DMS79 (cell line): ENCODE data around the gene DHRS11.
"Not testable (repeated sequence)": the region's sequence is repeated elsewhere in the genome, so short reads cannot be mapped to it uniquely, and the experiment has no call there.

Experiments
- DNase-seq: peaks from one replicate; lab custom pipeline; 2025; lab: John Stamatoyannopoulos, UW

Gene DHRS11

GRCh38 chr17:36593656-36594316 is 2.1 kb downstream of the DHRS11 start:
- no peak for DNase-seq

DNA sequence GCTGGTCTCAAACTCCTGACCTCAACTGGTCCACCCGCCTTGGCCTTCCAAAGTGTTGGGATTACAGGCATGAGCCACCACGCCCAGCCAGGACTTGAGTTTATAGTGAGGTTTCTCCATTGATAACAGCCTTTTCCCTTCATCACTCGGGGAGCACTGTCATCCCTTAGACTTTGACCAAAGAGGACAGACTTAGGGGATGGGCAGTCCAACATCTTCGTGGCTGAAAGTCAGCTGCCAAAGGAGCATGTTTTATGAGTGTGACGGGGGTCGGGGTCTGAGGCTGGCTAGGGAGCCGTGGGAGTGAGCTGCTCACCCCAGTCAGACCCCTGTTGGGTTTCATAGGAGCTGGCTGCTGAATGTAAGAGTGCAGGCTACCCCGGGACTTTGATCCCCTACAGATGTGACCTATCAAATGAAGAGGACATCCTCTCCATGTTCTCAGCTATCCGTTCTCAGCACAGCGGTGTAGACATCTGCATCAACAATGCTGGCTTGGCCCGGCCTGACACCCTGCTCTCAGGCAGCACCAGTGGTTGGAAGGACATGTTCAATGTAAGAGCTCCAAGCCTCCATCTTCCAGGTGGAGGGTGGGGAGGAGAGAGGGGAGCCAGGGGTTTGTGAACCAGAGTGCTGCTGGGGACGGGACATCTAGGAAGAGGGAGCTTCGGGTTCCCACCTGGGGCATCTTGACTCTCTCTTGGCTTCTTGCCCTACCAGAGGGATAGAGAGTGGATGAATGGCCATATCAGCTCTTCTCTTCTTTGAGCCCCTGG is 3.1 kb downstream of the DHRS11 start:
- DNase-seq, result no peak

DNA sequence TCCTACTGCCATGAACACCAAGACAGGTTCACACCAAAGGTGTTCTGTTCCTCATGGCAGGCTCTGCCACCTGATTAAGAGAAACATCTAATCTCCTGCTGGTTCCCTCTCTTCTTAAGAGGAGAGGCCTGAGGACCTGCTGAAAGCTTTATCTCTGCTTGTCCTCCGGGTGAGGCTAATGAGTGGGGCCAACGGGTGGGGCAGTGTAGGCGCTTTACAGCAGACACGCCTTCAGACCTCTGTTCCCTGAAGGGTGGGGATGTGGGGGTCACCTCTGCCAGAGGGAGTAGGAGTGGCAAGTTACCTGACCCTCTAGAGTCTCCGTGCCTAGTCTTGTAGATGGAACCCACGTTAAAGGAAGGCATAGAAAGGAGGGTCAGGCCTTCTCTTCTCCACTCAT is 5.5 kb downstream of the DHRS11 start:
- no peak for DNase-seq

- DNase-seq, result no peak
Observed at GRCh38 chr17:36597866-36598777, 6.4 kb downstream of the DHRS11 start.

GRCh38 chr17:36598951-36599401 is 7.3 kb downstream of the DHRS11 start:
- no peak for DNase-seq

DNA sequence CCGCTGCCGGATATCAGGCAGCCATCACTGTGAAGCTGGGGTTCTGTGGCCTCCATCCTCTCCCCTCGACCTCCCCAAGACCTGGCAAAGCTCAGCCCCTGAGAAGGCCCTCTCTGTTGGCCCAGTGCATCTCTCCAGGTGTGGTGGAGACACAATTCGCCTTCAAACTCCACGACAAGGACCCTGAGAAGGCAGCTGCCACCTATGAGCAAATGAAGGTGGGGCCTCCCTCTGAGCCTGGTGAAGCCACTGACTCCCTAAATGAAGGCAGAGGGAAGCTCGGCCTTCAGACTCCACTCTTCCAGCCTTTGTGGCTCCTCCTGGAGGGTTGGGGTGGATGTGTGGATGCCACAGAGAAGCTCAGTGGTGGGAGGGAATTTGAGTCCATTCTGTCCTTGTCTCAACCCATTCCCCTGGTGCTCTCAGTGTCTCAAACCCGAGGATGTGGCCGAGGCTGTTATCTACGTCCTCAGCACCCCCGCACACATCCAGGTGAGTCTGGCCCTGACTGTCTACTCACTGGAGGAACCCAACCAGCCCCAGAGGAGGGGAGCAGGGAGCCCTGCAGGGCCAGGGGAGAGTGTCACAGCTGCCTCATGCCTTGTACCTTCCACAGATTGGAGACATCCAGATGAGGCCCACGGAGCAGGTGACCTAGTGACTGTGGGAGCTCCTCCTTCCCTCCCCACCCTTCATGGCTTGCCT is 8.0 kb downstream of the DHRS11 start:
- no peak for DNase-seq

- DNase-seq, result no peak
Observed at GRCh38 chr17:36600465-36600864, 8.8 kb downstream of the DHRS11 start.

DNA sequence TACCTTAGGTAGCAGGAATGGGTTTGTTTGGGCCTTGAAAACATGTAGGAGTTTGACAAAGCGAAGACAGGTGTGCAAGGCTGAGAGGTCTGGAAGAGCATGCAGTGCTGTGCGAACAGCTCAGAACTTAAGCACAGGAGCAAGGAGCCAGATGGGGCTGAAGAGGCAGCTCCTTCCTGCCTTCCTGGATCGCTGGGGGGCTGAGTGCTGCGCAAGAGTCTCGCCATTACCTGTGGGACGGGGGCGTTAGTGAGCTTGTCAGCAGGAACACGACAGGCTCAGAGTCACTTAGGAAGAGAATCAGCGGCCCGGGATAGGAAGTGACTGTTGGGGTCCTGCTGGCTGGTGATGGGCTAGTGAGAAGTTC is 9.2 kb downstream of the DHRS11 start:
- no peak for DNase-seq

DNA sequence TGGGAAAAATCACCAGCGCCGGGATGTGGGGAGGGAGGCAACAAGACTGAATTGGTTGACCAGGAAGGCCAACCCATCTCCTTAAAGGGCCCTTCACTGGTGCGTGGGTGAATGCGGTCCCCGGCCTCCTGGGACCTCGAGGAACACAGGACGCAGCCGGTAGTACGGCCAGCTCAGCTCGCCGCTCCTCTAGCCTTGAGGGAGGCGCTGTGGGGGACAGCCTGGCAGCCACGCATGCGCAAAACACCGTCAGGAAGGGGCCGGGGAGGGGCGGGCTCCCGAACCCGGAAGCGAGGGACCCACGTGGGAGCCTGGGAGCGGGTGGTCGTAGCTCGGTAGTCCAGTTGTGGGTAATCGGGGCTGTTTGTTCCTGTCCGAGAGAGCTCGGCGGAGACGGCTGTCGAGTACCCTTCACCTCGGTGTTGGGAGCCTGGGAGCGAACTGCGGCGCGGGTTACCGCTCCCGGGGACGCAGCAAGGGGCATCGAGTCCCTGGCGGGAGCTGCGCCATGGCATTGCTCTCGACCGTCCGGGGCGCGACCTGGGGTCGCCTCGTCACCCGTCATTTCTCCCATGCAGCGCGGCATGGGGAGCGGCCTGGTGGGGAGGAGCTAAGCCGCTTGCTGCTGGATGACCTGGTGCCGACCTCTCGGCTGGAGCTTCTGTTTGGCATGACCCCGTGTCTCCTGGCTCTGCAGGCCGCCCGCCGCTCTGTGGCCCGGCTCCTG is 9.8 kb downstream of the DHRS11 start, which contains the start of gene MRM1:
Gene MRM1 (plus strand): TSS at position 281 of the 727 bp plus-strand sequence. CDS start 228 bp downstream, at position 509.
- peak; percentile 74 for DNase-seq

DNA sequence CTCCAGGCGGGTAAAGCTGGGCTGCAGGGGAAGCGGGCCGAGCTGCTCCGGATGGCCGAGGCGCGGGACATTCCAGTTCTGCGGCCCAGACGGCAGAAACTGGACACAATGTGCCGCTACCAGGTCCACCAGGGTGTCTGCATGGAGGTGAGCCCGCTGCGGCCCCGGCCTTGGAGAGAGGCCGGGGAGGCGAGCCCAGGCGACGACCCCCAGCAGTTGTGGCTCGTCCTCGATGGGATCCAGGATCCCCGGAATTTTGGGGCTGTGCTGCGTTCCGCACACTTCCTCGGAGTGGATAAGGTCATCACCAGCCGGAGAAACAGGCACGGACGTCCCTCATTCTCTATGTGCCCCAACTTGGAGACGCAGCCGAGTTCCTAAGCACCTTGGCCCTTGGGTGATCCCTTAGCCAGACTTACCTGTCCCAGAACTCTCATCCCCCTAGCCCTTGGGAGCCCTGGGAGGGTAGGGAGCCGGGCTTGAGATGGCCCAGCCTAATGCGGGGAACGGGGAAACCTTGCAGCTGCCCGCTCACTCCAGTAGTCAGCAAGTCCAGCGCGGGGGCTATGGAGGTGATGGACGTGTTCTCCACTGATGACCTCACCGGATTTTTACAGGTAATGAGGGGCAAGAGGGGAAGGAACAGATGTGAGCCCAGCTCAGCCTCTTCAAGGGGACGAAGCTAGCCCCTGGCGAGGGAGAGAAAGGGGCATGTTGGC is 10.5 kb downstream of the DHRS11 start:
- DNase-seq, result peak; percentile 12

GRCh38 chr17:36602924-36603384 is 11.3 kb downstream of the DHRS11 start:
- DNase-seq, result peak; percentile 43

DNA sequence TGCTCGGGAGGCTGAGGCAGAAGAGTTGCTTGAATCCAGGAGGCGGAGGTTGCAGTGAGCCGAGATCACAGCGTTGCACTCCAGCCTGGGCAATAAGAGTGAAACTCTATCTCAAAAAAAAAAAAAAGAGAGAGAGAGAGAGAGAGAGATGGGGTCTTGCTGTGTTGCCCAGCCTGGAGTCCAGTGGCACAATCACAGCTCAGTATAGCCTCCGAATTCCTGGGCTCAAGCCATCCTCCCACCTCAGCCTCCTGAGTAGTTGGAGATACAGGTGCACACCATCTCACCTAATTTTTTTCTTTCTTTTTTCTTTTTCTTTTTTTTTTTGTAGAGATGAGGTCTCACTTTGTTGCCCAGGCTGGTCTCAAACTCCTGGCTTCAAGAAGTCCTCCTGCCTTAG is 13.3 kb downstream of the DHRS11 start:
- not testable (repeated sequence) for DNase-seq

DNA sequence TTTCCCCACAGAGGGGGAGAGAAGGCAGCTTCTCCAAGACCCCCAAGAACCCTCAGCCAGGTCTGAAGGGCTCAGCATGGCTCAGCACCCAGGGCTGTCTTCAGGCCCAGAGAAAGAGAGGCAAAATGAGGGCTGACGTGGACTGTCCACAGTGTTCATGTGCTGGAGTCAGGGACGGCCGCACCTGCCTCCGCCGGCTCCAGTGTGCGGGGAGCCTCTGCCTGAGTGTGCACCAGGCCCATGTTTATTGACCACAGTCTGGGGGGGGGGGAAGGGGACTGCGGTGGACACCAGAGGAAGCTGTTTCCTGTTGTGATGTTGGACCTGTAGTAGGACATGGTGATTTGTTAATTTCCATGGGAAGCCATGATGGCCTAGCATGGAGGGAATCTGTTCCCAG is 16.6 kb downstream of the DHRS11 start:
- DNase-seq, result no peak

DNA sequence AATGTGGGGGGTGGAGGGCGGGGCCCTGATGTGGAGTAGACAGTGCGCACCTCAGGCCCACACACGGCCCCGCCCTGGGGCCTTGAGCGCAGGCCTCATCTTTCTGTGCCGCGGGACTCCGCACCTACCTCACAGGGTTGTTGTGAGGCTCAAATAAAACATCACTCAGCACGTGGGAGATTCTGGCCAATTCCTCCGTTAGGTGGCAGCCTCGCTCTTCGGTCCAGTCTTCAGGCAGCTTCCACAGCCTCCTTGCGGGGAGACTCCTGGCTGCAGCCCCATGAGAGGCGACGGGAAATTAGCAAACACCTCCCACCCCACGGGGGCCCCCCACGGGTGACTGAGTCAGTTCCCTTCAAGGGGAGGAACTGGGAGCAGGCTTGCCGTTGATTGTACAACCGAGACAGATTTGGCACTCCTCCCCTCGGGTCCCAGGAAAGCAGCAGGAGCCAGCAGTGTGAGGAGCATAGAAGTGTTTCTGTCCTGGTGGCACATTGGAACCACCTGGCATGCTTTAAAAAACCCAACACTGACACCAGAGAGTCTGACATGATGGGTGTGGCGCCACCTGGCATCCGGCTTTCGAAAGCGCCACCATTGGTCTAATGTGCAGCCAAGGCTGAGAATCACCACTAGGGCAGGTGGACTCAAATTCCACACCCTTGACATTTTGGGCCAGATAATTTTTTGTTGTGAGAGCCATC is 17.3 kb downstream of the DHRS11 start:
- DNase-seq, result no peak

DNA sequence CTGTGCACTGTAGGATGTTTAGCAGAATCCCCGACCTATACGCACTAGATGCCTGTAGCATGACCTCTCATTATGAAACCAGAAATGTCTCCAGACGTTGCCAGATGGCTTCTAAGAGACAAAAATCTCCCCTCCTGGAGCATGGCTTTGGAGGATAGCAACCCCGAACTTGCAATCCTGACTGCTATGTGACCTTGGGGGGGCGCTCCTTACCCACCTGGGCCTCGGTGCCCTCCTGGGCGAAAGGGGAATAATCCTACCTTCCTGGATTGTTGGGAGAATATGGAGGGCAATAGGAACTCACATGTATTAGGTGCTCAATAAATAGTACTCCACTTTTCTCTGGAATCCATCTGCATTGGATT is 17.8 kb downstream of the DHRS11 start:
- DNase-seq, result no peak

GRCh38 chr17:36610474-36610873 is 18.8 kb downstream of the DHRS11 start:
- no peak for DNase-seq

DNA sequence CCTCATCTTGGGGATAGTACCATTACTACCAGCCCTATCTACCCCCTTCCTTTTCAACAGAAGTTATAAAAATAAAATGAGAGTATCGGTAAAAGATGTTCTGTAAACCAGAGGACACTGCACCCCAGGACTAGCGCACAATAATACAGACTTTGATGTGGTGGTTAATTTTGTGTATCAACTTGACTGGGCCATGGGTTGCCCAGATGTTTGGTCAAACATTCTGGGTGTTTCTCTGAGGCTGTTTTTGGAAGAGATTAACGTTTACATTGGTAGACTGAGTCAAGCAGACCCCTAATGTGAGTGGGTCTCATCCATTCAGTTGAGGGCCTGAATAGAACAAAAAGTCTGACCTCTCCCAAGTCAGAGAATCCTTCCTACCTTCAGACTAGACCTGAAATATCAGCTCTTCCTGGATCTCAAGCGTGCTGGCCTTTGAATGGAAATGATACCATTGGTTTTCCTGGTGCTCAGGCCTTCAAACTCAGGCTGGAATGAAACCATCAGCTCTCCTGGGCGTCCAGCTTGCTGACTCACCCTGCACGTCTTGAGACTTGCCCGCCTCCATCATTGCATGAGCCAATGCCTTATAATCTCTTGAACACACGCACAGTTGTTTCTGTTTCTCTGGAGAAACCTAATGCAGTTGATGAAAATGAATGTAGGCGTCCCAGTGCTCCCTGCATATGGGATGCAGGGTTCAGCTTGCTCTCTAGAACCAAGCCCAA is 19.8 kb downstream of the DHRS11 start:
- DNase-seq, result no peak

GRCh38 chr17:36612323-36612722 is 20.6 kb downstream of the DHRS11 start:
- DNase-seq, result no peak

DNA sequence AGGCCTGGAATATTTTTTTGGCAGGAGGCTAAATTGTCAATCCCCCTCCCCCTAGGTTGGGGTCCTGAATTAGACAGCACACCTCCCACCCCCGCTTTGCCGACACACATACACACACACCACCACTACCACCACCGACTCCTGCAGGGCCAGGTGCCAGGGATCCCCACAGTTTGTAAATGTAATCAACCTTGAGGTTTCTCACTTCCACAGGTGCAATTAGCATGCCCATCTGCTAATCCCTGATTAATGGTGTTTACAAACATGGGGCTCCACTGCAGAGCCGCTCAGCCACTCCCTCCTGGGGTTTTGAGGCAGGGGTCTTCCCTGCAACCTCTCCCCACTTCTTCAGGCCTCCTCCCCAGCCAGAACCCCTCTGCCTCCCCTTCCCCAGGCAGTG is 21.5 kb downstream of the DHRS11 start:
- no peak for DNase-seq
